AG09309 (cell line): ENCODE measurements around the gene VAPA.

ENCODE experiments used
- DNase-seq: peaks from one replicate; pipeline ENCODE4 v3.0.0-alpha.2; 2010; ENCODE audit warnings: low read depth
- H3K4me3 ChIP-seq: 2 replicates; pipeline ENCODE4 v1.5.1; 2011; ENCODE audit warnings: mild to moderate bottlenecking, low read depth, low read length, moderate library complexity; ENCODE audit not compliant: control insufficient read depth
- CTCF ChIP-seq: IDR thresholded peaks from 2 replicates; pipeline ENCODE4 v1.5.1; 2011; ENCODE audit warnings: mild to moderate bottlenecking, low read depth, low read length, inconsistent platforms; ENCODE audit not compliant: insufficient read depth, control insufficient read depth; ENCODE audit errors: missing control alignments

Gene VAPA

GRCh38 chr18:9947248-9947647 is 33.4 kb downstream of the VAPA start:
- no peak for TF ChIP-seq CTCF
- H3K4me3 ChIP-seq: no peak overlapping the region
- no peak for DNase-seq

DNA sequence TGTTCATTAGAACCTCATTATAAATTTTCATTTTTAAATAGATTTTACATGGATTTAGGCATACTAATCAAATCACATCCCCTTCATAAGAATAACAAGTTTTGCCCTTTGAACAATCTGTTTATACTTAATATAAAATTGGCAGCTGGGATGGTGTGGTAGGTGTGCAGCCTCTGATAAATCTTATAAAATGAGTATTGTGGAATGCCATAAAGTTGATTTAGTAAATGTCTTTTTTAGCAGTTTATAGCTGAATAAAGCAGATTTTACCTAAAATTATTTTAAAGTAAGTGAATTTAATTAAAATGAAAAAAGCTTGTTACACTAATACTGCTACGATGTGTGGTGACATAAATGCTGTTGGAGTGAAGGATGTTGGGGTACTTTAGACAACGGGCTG is 35.5 kb downstream of the VAPA start:
- DNase-seq: no peak
- H3K4me3 ChIP-seq: no peak overlapping the region
- TF ChIP-seq CTCF: no peak

GRCh38 chr18:9949861-9950260 is 36.0 kb downstream of the VAPA start:
- H3K4me3 ChIP-seq: no peak overlapping the region
- no peak for TF ChIP-seq CTCF
- DNase-seq: no peak

DNA sequence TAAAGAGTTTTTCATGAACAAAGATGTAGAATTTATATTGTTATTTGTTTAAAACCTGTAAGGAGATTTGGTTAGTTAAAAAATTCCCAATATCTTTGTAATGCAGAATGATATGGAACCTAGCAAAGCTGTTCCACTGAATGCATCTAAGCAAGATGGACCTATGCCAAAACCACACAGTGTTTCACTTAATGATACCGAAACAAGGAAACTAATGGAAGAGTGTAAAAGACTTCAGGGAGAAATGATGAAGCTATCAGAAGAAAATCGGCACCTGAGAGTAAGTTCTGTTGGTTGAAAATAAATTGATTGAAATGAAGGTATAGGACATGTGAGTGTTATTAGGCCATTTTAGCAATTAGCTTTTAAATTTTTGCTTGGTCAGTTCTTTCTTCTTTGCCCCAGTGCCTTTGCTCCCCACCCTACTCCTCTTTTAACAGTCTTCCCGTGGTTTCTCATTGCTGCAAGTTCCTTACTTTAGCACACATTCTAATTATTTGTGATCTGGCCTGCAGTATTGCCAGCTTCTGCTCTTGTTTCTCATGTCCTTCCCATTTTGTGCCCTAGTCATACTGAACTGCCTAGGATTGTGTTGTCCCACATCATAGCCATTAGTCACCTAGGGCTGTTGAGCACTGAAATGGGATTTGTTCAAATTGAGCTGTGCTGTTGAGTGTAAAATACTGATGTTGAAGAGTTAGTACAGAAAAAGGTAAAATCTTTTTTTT is 36.6 kb downstream of the VAPA start:
- TF ChIP-seq CTCF: no peak
- H3K4me3 ChIP-seq: no peak overlapping the region
- no peak for DNase-seq

DNA sequence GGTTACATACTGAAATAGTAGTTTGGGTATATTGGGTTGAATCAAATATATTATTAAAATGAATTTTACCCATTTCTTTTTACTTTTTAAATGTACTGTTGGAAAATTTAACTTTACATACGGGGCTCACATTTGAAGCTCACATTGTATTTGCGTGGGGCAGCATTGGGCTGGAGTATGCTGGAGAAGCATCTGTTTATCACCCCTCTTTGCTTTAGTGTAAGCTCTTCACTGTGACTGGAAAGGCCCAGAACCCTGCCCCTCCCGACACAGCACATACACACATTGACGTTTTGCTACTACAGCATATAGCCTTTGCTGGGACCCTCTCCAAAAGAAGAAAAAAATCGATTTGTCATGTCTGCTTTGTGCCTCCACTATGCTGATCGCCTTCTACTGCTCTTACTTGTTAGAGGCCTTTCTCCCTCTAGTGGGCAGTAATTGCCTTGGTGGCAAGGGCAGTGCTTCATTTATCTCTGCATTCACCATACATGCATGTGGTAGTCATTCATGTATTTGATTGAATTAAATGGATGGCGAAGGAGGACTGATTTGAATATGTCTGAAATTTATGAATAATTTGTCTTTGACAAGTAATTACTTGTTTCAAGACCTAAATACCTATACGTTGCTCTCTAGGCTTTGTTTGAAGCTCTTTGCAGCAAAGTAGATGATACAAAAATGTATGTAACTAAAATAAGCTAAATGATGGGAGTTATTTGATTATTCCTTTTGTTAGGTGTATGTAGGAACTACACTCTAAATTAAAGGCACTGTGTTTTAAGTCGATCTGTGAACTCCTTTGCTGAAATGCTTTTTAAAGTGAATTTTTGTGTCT is 37.4 kb downstream of the VAPA start:
- no peak for DNase-seq
- peak; percentile 74 for TF ChIP-seq CTCF
- H3K4me3 ChIP-seq: no peak overlapping the region

DNA sequence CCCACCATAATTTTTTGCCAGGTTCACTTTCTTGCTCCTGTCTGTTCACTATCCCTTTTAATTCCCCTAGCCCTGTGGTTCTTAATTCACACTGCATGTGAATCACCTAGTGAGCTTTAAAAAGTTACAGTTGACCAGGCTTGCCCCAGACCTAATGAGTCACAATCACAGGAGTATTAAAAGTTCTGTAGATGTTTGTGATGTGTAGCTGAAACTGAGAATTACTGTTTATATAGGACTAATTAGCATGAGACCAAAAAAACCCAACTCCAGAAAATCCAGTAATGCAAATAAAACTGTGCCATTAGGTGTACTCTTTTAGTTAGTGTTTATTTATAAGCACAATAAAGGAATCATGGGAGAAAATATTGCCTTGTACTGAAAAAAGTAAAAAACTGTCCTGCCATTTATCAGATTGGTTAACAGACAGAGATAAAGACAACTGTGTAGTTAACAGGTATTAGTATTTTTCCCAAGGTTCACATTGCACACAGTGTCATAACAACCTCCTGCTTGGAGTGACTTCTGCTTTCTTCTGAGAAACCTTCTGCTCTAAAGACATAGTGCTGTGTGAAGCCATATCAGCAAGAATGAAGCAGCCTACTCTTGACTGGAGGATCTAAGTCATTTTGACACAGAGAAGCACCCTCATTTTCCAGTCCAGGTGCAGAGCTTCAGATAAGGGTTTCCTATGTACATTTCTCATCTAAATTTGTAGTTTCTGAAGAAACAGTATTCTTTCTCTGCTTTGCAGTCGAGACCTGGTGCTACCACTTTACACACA is 39.0 kb downstream of the VAPA start:
- no peak overlapping the region for H3K4me3 ChIP-seq
- DNase-seq: no peak
- TF ChIP-seq CTCF: no peak
